Measurements from ENCODE around the gene DRAM1.

GRCh38 chr12:101962486-101962885 lies 85.1 kb downstream of the DRAM1 start:
- TF ChIP-seq MAX (IDR thresholded peaks at IDR 0.05) (no peak), FOXM1 (IDR thresholded peaks at IDR 0.05; ENCODE audit: borderline replicate concordance, low read depth) (no peak), REST (IDR thresholded peaks at IDR 0.05; ENCODE audit: low read depth) (no peak)

All from Ishikawa (cell line).